Keratinocyte (primary cell): ENCODE measurements around the gene LRP3.

Experiments
- EZH2 ChIP-seq: IDR thresholded peaks from one replicate; pipeline ENCODE4 v1.6.1; 2012; ENCODE audit warnings: inconsistent platforms, mild to moderate bottlenecking, low read length, moderate library complexity
- TF ChIP-seq, protein P1 (sequence below), 3 experiments: IDR thresholded peaks in 1 of 3; conservative IDR thresholded peaks in 1 of 3; optimal IDR thresholded peaks in 1 of 3; 2 replicates in 2 of 3; 3 replicates in 1 of 3; pipeline versions ENCODE3 to v1.5.1; 2011; ENCODE audit warnings: low read length in 3 of 3, mild to moderate bottlenecking in 3 of 3, moderate library complexity in 2 of 3, control low read depth in 1 of 3, inconsistent platforms in 1 of 3; ENCODE audit not compliant: insufficient read depth in 2 of 3; ENCODE audit errors: extremely low read depth in 1 of 3

DNA sequence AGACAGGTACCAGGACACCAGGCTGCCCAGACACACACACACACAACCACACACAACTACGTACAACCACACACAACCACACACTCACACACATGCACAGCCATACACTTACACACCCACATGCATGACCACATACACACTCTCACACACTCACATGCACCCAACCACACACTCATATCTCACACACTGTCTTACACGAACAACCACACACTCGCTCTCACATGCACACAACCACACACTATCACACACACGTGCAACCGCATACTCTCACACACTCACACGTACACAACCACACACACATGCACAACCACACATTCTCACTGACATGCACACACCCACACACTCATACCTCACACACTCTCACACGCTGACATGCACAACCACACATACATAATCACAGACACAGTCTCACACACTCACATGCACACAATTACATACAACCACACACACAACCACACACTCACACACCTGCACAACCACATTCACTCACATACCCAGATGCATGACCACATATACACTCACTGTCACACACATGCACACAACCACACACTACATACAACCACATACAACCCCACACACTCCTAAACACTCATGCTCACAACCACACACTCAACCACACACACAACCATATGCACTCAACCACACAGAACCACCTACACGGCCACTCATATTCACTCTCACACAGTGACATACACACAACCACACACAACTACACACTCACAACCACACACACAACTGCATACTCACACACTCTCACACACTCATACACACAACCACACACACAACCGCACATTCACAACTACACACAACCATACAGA, 39.1 kb downstream of the LRP3 start:
- TF ChIP-seq, protein P1, sequence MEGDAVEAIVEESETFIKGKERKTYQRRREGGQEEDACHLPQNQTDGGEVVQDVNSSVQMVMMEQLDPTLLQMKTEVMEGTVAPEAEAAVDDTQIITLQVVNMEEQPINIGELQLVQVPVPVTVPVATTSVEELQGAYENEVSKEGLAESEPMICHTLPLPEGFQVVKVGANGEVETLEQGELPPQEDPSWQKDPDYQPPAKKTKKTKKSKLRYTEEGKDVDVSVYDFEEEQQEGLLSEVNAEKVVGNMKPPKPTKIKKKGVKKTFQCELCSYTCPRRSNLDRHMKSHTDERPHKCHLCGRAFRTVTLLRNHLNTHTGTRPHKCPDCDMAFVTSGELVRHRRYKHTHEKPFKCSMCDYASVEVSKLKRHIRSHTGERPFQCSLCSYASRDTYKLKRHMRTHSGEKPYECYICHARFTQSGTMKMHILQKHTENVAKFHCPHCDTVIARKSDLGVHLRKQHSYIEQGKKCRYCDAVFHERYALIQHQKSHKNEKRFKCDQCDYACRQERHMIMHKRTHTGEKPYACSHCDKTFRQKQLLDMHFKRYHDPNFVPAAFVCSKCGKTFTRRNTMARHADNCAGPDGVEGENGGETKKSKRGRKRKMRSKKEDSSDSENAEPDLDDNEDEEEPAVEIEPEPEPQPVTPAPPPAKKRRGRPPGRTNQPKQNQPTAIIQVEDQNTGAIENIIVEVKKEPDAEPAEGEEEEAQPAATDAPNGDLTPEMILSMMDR (optimal IDR thresholded peaks at IDR 0.05 in 1 of 3, IDR thresholded peaks at IDR 0.05 in 1 of 3, conservative IDR thresholded peaks at IDR 0.05 in 1 of 3; ENCODE audit: extremely low read depth in 1 of 3, insufficient read depth in 2 of 3, low read length in 3 of 3), result no peak
- no peak for TF ChIP-seq EZH2
